ENCODE data around the gene MPPED1.

Gene MPPED1

GRCh38 chr22:43521716-43522115 is 109.9 kb downstream of the MPPED1 start:
- no peak for ATAC-seq (replicated peaks)
- H3K4me3 Mint-ChIP-seq: no peak overlapping the region
- H3K4me1 Mint-ChIP-seq (ENCODE audit: low read depth in 2 of 2): no peaks in the 10 kb centered on the region
- H3K9me3 Mint-ChIP-seq: no peaks in the 10 kb centered on the region
- no peak overlapping the region for H3K27ac Mint-ChIP-seq
- H3K36me3 Mint-ChIP-seq (ENCODE audit: insufficient read depth): no peaks in the 10 kb centered on the region
- peaks cover 8 to 29% of the 10 kb centered on the region in 2 donors for H3K27me3 Mint-ChIP-seq
- no peak for DNase-seq

DNA sequence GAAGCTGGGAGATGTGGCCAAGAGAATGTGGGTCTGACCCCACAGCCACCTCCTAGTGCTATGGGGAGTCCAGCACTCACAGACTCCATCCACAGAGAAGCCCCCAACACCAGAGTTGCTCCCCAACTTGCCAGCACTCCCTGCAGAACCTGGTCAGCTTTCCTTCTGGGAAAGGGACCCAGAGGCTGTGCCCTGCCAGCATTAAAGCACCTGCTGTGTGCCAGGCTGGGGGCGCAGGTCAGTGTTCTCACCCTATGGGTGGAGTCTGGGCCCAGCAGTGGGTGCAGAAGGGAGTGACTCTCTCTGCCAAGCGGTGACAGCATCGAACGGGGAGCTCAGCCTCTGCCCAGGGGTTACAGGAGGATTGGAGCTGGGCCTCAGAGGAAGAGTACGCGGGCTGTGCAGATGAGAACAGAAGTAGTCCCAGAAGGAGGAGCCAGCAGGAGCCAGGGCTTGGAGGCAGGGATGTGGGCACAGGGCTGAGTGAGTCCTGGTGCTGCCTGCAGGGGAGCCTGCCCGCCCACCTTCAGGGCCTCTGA is 114.4 kb downstream of the MPPED1 start:
- no peak for DNase-seq
- no peaks in the 10 kb centered on the region for H3K9me3 Mint-ChIP-seq
- ATAC-seq (replicated peaks): no peak
- H3K4me3 Mint-ChIP-seq: no peak overlapping the region
- H3K27ac Mint-ChIP-seq: no peak overlapping the region
- H3K27me3 Mint-ChIP-seq: peaks cover 17 to 49% of the 10 kb centered on the region in 2 donors
- H3K4me1 Mint-ChIP-seq (ENCODE audit: low read depth in 2 of 2): no peaks in the 10 kb centered on the region
- H3K36me3 Mint-ChIP-seq (ENCODE audit: insufficient read depth): no peaks in the 10 kb centered on the region

GRCh38 chr22:43526946-43527345 is 115.1 kb downstream of the MPPED1 start:
- no peak for DNase-seq
- H3K27me3 Mint-ChIP-seq: peaks cover 17 to 57% of the 10 kb centered on the region in 2 donors
- no peaks in the 10 kb centered on the region for H3K36me3 Mint-ChIP-seq (ENCODE audit: insufficient read depth)
- H3K4me1 Mint-ChIP-seq (ENCODE audit: low read depth in 2 of 2): no peaks in the 10 kb centered on the region
- H3K27ac Mint-ChIP-seq: no peak overlapping the region
- ATAC-seq (replicated peaks): no peak
- no peak overlapping the region for H3K4me3 Mint-ChIP-seq
- H3K9me3 Mint-ChIP-seq: no peaks in the 10 kb centered on the region

DNA sequence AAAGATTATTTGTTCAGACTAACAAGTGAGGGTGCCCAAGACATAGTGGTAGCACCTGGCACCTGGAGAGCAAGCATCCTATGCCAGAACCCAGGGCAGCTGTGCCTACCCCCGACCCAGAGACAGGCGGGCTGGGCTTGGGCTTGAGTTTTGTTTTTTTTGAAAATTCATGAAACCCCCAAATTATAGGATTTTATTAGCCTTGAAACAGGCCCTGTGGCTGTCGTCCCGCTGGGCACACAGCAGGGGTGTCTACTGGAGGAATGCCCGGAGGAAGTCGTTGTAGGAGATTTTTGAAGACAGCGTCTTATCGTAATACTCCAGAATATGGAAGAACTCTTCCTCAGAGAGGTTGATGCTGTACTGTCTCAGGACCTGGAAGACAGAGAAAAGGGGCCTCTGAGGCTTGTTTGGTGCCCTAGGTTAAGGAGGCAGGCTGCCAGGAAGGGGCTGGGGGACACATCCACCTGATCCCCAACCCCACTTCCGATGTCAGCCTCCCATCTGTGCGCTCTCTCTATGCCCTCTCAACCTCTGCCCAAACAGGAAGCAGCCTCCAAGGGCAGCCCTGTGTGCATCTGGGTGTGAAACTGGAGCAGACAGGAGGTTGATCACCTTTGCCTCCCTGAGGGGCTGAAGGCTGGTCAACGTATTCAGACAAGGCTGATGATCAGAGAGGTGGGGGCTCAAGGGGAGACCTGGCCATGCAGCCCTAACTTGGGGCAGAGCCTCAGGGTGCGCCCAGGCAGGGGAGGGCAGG is 117.0 kb downstream of the MPPED1 start:
- Mint-ChIP-seq H3K4me1 (ENCODE audit: low read depth in 2 of 2) (no peaks in the 10 kb centered on the region), H3K27ac (no peak overlapping the region), H3K4me3 (no peak overlapping the region), H3K9me3 (no peaks in the 10 kb centered on the region), H3K27me3 (peaks cover 21 to 65% of the 10 kb centered on the region in 2 donors), H3K36me3 (ENCODE audit: insufficient read depth) (no peaks in the 10 kb centered on the region)
- DNase-seq: no peak
- no peak for ATAC-seq (replicated peaks)

GRCh38 chr22:43529461-43529860 is 117.6 kb downstream of the MPPED1 start:
- no peaks in the 10 kb centered on the region for H3K36me3 Mint-ChIP-seq (ENCODE audit: insufficient read depth)
- no peak overlapping the region for H3K4me3 Mint-ChIP-seq
- no peaks in the 10 kb centered on the region for H3K9me3 Mint-ChIP-seq
- ATAC-seq (replicated peaks): no peak
- H3K27me3 Mint-ChIP-seq: peaks cover 23 to 71% of the 10 kb centered on the region in 2 donors
- H3K4me1 Mint-ChIP-seq (ENCODE audit: low read depth in 2 of 2): no peaks in the 10 kb centered on the region
- DNase-seq: no peak
- no peak overlapping the region for H3K27ac Mint-ChIP-seq

- H3K9me3 Mint-ChIP-seq: no peaks in the 10 kb centered on the region
- H3K4me3 Mint-ChIP-seq: no peak overlapping the region
- peaks cover 27 to 76% of the 10 kb centered on the region in 2 donors for H3K27me3 Mint-ChIP-seq
- H3K27ac Mint-ChIP-seq: no peak overlapping the region
- no peaks in the 10 kb centered on the region for H3K4me1 Mint-ChIP-seq (ENCODE audit: low read depth in 2 of 2)
- DNase-seq: no peak
- no peaks in the 10 kb centered on the region for H3K36me3 Mint-ChIP-seq (ENCODE audit: insufficient read depth)
- ATAC-seq (replicated peaks): no peak
Observed at GRCh38 chr22:43529934-43530333, 118.1 kb downstream of the MPPED1 start.

DNA sequence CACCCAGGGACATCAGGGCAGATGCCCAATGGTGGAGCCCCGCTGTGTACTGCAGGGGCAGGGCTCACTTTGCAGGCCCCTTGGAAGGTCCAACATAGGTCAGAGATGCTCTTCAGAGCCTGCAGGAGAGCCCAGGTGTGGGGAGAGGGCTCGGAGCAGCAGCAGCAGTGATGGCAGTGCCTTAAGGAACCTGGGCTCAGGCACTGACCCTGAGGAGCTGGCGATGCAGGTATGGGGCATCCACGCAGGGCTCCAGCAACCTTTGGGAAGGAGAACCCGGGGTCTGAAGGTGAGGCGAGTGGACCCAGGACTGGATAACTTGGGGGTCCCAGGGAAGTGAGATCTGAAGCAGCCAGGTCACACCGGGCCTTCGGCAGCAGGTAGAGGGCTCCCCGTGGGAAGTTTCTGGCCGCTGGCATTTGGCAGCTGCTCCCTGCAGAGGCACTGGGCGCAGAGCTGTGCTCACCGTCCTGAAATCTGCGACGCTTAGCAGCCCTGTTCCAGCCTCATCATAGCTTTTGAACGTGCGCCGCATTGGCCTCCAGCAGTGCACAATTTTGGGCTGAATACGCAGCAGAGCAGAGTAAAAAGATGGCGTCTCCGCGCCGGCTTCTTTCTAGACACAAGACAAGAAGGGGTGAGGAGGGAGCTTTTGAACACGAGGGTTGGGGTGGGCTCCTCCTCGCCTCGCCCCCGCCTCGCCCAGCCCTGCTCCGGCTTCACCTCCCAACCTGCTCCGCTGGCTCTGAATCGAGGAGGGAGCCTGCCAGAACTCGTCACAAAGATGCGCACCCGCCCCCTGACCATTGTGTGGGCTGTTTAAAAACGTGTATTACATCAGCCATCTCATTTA is 118.8 kb downstream of the MPPED1 start:
- DNase-seq: no peak
- Mint-ChIP-seq H3K9me3 (no peaks in the 10 kb centered on the region), H3K27me3 (peaks cover 28 to 77% of the 10 kb centered on the region in 2 donors), H3K4me1 (ENCODE audit: low read depth in 2 of 2) (no peaks in the 10 kb centered on the region), H3K36me3 (ENCODE audit: insufficient read depth) (no peaks in the 10 kb centered on the region), H3K27ac (no peak overlapping the region), H3K4me3 (no peak overlapping the region)
- no peak for ATAC-seq (replicated peaks)

- Mint-ChIP-seq H3K9me3 (no peaks in the 10 kb centered on the region), H3K4me3 (no peak overlapping the region), H3K4me1 (ENCODE audit: low read depth in 2 of 2) (no peaks in the 10 kb centered on the region), H3K36me3 (ENCODE audit: insufficient read depth) (no peaks in the 10 kb centered on the region), H3K27me3 (peaks cover 28 to 77% of the 10 kb centered on the region in 2 donors), H3K27ac (no peak overlapping the region)
- ATAC-seq (replicated peaks) (no peak), DNase-seq (no peak)
Observed at GRCh38 chr22:43531651-43532050, 119.8 kb downstream of the MPPED1 start.

DNA sequence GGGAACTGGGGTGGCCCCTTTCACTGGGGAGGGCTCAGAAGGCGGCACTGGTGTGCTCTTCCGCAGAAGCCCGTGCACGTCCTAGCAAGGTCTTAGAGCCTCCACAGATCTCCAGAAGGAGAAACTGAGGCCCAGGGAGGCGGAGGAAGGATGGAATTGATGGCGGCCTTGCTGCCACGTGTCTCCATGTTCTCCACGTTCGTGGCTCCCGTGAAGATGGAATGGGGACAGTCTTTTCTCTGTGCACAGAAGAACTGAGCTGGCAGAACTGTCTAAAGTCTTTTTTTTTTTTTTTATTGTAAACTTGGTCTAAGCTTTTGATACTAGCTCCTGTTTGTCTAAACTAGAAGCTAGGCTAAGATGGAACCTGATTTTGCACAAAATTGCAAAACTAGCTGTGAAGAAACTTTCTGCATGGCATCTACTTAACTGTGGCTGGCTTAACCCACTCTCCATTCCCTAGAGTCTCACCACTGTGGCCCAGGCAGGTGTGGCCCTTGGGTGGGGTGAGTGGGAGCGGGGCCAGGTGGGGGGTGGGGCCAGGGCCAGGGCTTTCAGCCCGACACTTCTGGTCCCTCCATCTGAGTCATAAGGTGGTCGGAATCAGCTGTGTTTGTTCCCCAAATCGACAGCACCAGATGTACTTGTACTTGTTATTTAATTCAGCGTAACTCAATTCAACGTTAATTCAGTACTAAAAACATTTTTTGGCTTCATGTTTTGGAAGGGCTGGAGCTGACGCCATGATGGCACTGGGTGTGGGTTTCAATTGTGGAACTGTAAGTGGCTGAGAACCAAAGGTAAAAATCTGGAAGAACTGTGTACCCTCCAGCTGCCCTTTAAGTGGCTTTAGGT is 120.7 kb downstream of the MPPED1 start:
- no peak for ATAC-seq (replicated peaks)
- Mint-ChIP-seq H3K36me3 (ENCODE audit: insufficient read depth) (no peaks in the 10 kb centered on the region), H3K27me3 (peaks cover 33 to 77% of the 10 kb centered on the region in 2 donors), H3K4me3 (no peak overlapping the region), H3K4me1 (ENCODE audit: low read depth in 2 of 2) (no peaks in the 10 kb centered on the region), H3K27ac (no peak overlapping the region), H3K9me3 (no peaks in the 10 kb centered on the region)
- no peak for DNase-seq

GRCh38 chr22:43533156-43533530 is 121.3 kb downstream of the MPPED1 start:
- no peaks in the 10 kb centered on the region for H3K9me3 Mint-ChIP-seq
- no peaks in the 10 kb centered on the region for H3K36me3 Mint-ChIP-seq (ENCODE audit: insufficient read depth)
- H3K27ac Mint-ChIP-seq: no peak overlapping the region
- DNase-seq: no peak
- ATAC-seq (replicated peaks): no peak
- H3K4me1 Mint-ChIP-seq (ENCODE audit: low read depth in 2 of 2): no peaks in the 10 kb centered on the region
- H3K4me3 Mint-ChIP-seq: no peak overlapping the region
- peaks cover 33 to 83% of the 10 kb centered on the region in 2 donors for H3K27me3 Mint-ChIP-seq

DNA sequence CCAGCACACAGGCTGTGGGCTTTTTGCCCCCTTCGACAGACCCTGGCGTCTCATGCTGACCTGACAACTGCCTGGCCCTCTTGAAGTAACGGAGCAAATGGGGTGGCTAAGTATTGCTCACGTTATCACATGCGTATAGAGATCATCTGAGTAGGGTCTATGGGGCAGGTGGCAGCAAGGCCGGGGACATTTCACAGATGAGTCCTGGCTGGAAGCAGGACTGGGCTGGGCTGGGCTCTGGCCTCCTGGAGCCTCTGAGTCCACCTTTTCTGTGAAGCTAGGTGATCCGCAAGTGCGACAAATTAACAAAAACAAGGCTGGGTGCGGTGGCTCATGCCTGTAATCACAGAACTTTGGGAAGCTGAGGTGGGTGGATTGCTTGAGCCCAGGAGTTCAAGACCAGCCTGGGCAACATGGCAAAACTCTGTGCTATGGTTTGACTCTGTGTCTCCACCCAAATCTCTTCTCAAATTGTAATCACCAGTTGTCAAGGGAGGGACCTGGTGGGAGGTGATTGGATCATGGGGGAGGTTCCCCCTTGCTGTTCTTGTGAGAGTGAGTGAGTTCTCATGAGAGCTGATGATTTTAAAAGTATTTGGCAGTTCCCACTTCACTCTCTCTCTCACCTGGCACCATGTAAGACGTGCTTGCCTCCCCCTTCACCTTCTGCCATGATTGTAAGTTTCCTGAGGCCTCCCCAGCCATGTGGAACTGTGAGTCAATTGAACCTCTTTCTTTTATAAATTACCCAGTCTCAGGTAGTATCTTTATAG is 122.0 kb downstream of the MPPED1 start:
- H3K27me3 Mint-ChIP-seq: peaks cover 35 to 86% of the 10 kb centered on the region in 2 donors
- H3K36me3 Mint-ChIP-seq (ENCODE audit: insufficient read depth): no peaks in the 10 kb centered on the region
- no peak overlapping the region for H3K27ac Mint-ChIP-seq
- no peaks in the 10 kb centered on the region for H3K9me3 Mint-ChIP-seq
- no peaks in the 10 kb centered on the region for H3K4me1 Mint-ChIP-seq (ENCODE audit: low read depth in 2 of 2)
- no peak overlapping the region for H3K4me3 Mint-ChIP-seq
- ATAC-seq (replicated peaks) (no peak), DNase-seq (no peak)

GRCh38 chr22:43534916-43535315 is 123.1 kb downstream of the MPPED1 start:
- Mint-ChIP-seq H3K27ac (no peak overlapping the region), H3K36me3 (ENCODE audit: insufficient read depth) (no peaks in the 10 kb centered on the region), H3K9me3 (no peaks in the 10 kb centered on the region), H3K4me3 (no peak overlapping the region), H3K27me3 (peaks cover 34 to 86% of the 10 kb centered on the region in 2 donors), H3K4me1 (ENCODE audit: low read depth in 2 of 2) (no peaks in the 10 kb centered on the region)
- ATAC-seq (replicated peaks) (no peak), DNase-seq (no peak)

Data from effector memory CD8-positive, alpha-beta T cell (primary cell).